Hepatocyte (in vitro differentiated cells): ENCODE data around the gene MKRN3. TPM values are rescaled to one million over a fixed set of nuclear protein-coding genes. Genes with fewer than 3 reads are reported as not detected.

Experiments used
- DNase-seq: peaks from one replicate; pipeline ENCODE4 v3.0.0-alpha.2; 2016; ENCODE audit warnings: low spot score
- H2AFZ ChIP-seq: fragments of 200-600 bp; sonication (generic); 2 replicates; pipeline ENCODE4 v1.6.0; 2016; ENCODE audit warnings: antibody characterized with exemption, mild to moderate bottlenecking
- H3K27ac ChIP-seq: fragments of 200-600 bp; sonication (generic); 2 replicates; pipeline ENCODE4 v1.5.1; 2016; ENCODE audit warnings: mild to moderate bottlenecking
- H3K27me3 ChIP-seq: fragments of 200-600 bp; sonication (generic); 2 replicates; pipeline ENCODE4 v1.6.1; 2016
- H3K36me3 ChIP-seq: fragments of 200-600 bp; sonication (generic); replicated peaks from 2 replicates; pipeline ENCODE4 v1.5.1; 2016; ENCODE audit warnings: low read depth; ENCODE audit not compliant: insufficient read depth
- H3K4me1 ChIP-seq: fragments of 200-600 bp; sonication (generic); 2 replicates; pipeline ENCODE4 v1.5.1; 2016; ENCODE audit warnings: mild to moderate bottlenecking, moderate library complexity; ENCODE audit not compliant: insufficient read depth
- H3K4me2 ChIP-seq: fragments of 200-600 bp; sonication (generic); 2 replicates; pipeline ENCODE4 v1.6.0; 2016
- H3K4me3 ChIP-seq: fragments of 200-600 bp; sonication (generic); 2 replicates; pipeline ENCODE4 v1.5.1; 2016; ENCODE audit warnings: mild to moderate bottlenecking
- H3K79me2 ChIP-seq: fragments of 200-600 bp; sonication (generic); 2 replicates; pipeline ENCODE4 v1.6.0; 2017; ENCODE audit warnings: mild to moderate bottlenecking
- H3K9me2 ChIP-seq: fragments of 200-600 bp; sonication (generic); replicated peaks from 2 replicates; pipeline ENCODE4 v1.6.0; 2017; ENCODE audit warnings: mild to moderate bottlenecking; ENCODE audit not compliant: insufficient read depth
- H3K9me3 ChIP-seq: fragments of 200-600 bp; sonication (generic); 2 replicates; pipeline ENCODE4 v1.5.1; 2016; ENCODE audit warnings: low read depth, mild to moderate bottlenecking
- H4K20me1 ChIP-seq: fragments of 200-600 bp; sonication (generic); 2 replicates; pipeline ENCODE4 v1.6.0; 2016; ENCODE audit warnings: mild to moderate bottlenecking; ENCODE audit not compliant: insufficient read depth, poor library complexity, severe bottlenecking
- CTCF ChIP-seq: fragments of 200-600 bp; sonication (generic); IDR thresholded peaks from 2 replicates; pipeline ENCODE4 v1.5.1; 2016; ENCODE audit warnings: antibody characterized with exemption, mild to moderate bottlenecking; ENCODE audit not compliant: poor library complexity
- EZH2 ChIP-seq: fragments of 200-600 bp; sonication (generic); IDR thresholded peaks from 2 replicates; pipeline ENCODE4 v1.6.1; 2016; ENCODE audit warnings: antibody characterized with exemption, mild to moderate bottlenecking, borderline replicate concordance
- EZH2phosphoT487 ChIP-seq: fragments of 200-600 bp; sonication (generic); IDR thresholded peaks from one replicate; pipeline ENCODE4 v1.6.1; 2018; ENCODE audit warnings: antibody characterized with exemption, mild to moderate bottlenecking, low read depth, moderate library complexity; ENCODE audit not compliant: unreplicated experiment, severe bottlenecking
- WGBS: methylation state at CpG from one replicate; pipeline ENCODE4 v1.1.6; 2016; ENCODE audit warnings: low lambda C conversion rate; ENCODE audit errors: missing lambda C conversion rate; 5-methylcytosine and 5-hydroxymethylcytosine counted together
- polyA plus RNA-seq: library from polyadenylated mRNA; unstranded; fragments of >200 nt; fragmentation: Nextera tagmentation; extraction: Ambion mirVana; gene quantifications from 2 replicates; pipeline ENCODE4 v1.2.1, GENCODE V29; 2016
- total RNA-seq: library from RNA; depleted of rRNA; stranded (reverse); fragments of >200 nt; gene quantifications from 2 replicates; pipeline ENCODE4 v1.2.3, GENCODE V29; 2014

Gene MKRN3
- total and polyA plus RNA-seq, 2 experiments from 2014 or later, result 0.57 TPM; not detected in 1

GRCh38 chr15:23570486-23570885 is 5.0 kb downstream of the MKRN3 start:
- Histone ChIP-seq H3K4me1 (no peaks in the 10 kb centered on the region), H4K20me1 (no peaks in the 10 kb centered on the region), H2AFZ (no peak overlapping the region), H3K4me2 (no peak overlapping the region), H3K4me3 (no peak overlapping the region), H3K9me2 (no peaks in the 10 kb centered on the region), H3K9me3 (no peaks in the 10 kb centered on the region), H3K27ac (no peak overlapping the region), H3K27me3 (no peaks in the 10 kb centered on the region), H3K36me3 (no peaks in the 10 kb centered on the region), H3K79me2 (no peaks in the 10 kb centered on the region)
- DNase-seq, result no peak
- no peak for TF ChIP-seq EZH2phosphoT487
- TF ChIP-seq CTCF, result no peak
- TF ChIP-seq EZH2, result no peak
- WGBS, result 21% methylated on average over 3 of the region's 3 CpGs

GRCh38 chr15:23572844-23573243 is 7.4 kb downstream of the MKRN3 start:
- TF ChIP-seq EZH2phosphoT487 (no peak), EZH2 (no peak)
- Histone ChIP-seq H2AFZ (no peak overlapping the region), H3K4me2 (no peak overlapping the region), H3K27ac (no peak overlapping the region), H3K79me2 (no peaks in the 10 kb centered on the region), H3K4me3 (no peak overlapping the region), H3K9me2 (no peaks in the 10 kb centered on the region), H4K20me1 (no peaks in the 10 kb centered on the region), H3K36me3 (no peaks in the 10 kb centered on the region), H3K9me3 (no peaks in the 10 kb centered on the region), H3K4me1 (no peaks in the 10 kb centered on the region), H3K27me3 (no peaks in the 10 kb centered on the region)
- WGBS, result 63% methylated on average over 4 of the region's 4 CpGs
- DNase-seq, result no peak

GRCh38 chr15:23574742-23575141 is 9.3 kb downstream of the MKRN3 start:
- no peak for DNase-seq
- no peak overlapping the region for H3K4me3 ChIP-seq
- no peaks in the 10 kb centered on the region for H4K20me1 ChIP-seq
- H3K9me2 ChIP-seq, result no peaks in the 10 kb centered on the region
- no peak overlapping the region for H3K4me2 ChIP-seq
- H3K9me3 ChIP-seq, result no peaks in the 10 kb centered on the region
- no peaks in the 10 kb centered on the region for H3K36me3 ChIP-seq
- H2AFZ ChIP-seq, result no peak overlapping the region
- no peaks in the 10 kb centered on the region for H3K4me1 ChIP-seq
- TF ChIP-seq CTCF, result no peak
- no peak for TF ChIP-seq EZH2
- TF ChIP-seq EZH2phosphoT487, result no peak
- no peaks in the 10 kb centered on the region for H3K27me3 ChIP-seq
- no peaks in the 10 kb centered on the region for H3K79me2 ChIP-seq
- 37% methylated on average over 3 of the region's 3 CpGs for WGBS
- no peak overlapping the region for H3K27ac ChIP-seq

GRCh38 chr15:23576061-23576460 is 10.6 kb downstream of the MKRN3 start:
- WGBS, result 52% methylated on average over 1 of the region's 1 CpG

More at GRCh38 chr15:23576061-23576460, 10.6 kb downstream of the MKRN3 start:
- H3K36me3 ChIP-seq, result no peaks in the 10 kb centered on the region
- H2AFZ ChIP-seq, result no peak overlapping the region
- H3K4me3 ChIP-seq, result no peak overlapping the region
- no peaks in the 10 kb centered on the region for H3K9me3 ChIP-seq
- TF ChIP-seq EZH2phosphoT487 (no peak), CTCF (no peak), EZH2 (no peak)
- H3K27ac ChIP-seq, result no peak overlapping the region
- H3K27me3 ChIP-seq, result no peaks in the 10 kb centered on the region
- H3K79me2 ChIP-seq, result no peaks in the 10 kb centered on the region
- DNase-seq, result no peak
- no peak overlapping the region for H3K4me2 ChIP-seq
- H3K4me1 ChIP-seq, result no peaks in the 10 kb centered on the region
- no peaks in the 10 kb centered on the region for H3K9me2 ChIP-seq
- H4K20me1 ChIP-seq, result no peaks in the 10 kb centered on the region
